BJ (cell line): Measurements from ENCODE around the gene HLF. TPM values are rescaled to one million over a fixed set of nuclear protein-coding genes. Genes with fewer than 3 reads are reported as not detected.
"Not testable (repeated sequence)": the region's sequence is repeated elsewhere in the genome, so short reads cannot be mapped to it uniquely, and the experiment has no call there.

Experiments
- CTCF ChIA-PET: fragments of 350-600 bp; formaldehyde crosslinking; extraction: SDS; loops from one replicate; lab custom pipeline; 2021; ENCODE audit warnings: antibody characterized with exemption, inconsistent platforms; lab: Yijun Ruan, JAX
- POLR2A ChIA-PET: fragments of 300-600 bp; sonication (Branson Sonifier 250); formaldehyde crosslinking; extraction: SDS; loops from one replicate; lab custom pipeline; 2021; ENCODE audit warnings: antibody characterized with exemption; lab: Charles Lee
- DNase-seq: peaks from one replicate; pipeline ENCODE4 v3.0.0-alpha.2; 2011; ENCODE audit warnings: low read depth
- H3K27me3 ChIP-seq: 2 replicates; pipeline ENCODE4 v1.6.0; 2011; ENCODE audit warnings: low read length; ENCODE audit not compliant: control insufficient read depth, insufficient read depth
- H3K36me3 ChIP-seq: 2 replicates; pipeline ENCODE4 v1.5.1; 2011; ENCODE audit warnings: low read length; ENCODE audit not compliant: control insufficient read depth, insufficient read depth
- H3K4me3 ChIP-seq: 2 replicates; pipeline ENCODE4 v1.5.1; 2011; ENCODE audit warnings: low read depth, mild to moderate bottlenecking, control low read depth, low read length
- polyA plus RNA-seq: library from polyadenylated mRNA; depleted of rRNA; stranded (reverse); fragments of >200 nt; gene quantifications from 2 replicates; pipeline ENCODE4 v1.2.3, GENCODE V29; 2011
- TF ChIP-seq, protein P1 (sequence below): IDR thresholded peaks from 2 replicates; pipeline ENCODE4 v1.5.1; 2011; ENCODE audit warnings: low read depth, mild to moderate bottlenecking, control low read depth, inconsistent platforms, low read length, moderate library complexity; ENCODE audit not compliant: insufficient read depth

The HLF gene
- polyA plus RNA-seq, 1 experiment = not detected

GRCh38 chr17:55323518-55324295, 58.9 kb downstream of the HLF start:
- Histone ChIP-seq H3K4me3 (no peak overlapping the region), H3K36me3 (no peaks in the 10 kb centered on the region), H3K27me3 (no peaks in the 10 kb centered on the region)
- TF ChIP-seq, protein P1, sequence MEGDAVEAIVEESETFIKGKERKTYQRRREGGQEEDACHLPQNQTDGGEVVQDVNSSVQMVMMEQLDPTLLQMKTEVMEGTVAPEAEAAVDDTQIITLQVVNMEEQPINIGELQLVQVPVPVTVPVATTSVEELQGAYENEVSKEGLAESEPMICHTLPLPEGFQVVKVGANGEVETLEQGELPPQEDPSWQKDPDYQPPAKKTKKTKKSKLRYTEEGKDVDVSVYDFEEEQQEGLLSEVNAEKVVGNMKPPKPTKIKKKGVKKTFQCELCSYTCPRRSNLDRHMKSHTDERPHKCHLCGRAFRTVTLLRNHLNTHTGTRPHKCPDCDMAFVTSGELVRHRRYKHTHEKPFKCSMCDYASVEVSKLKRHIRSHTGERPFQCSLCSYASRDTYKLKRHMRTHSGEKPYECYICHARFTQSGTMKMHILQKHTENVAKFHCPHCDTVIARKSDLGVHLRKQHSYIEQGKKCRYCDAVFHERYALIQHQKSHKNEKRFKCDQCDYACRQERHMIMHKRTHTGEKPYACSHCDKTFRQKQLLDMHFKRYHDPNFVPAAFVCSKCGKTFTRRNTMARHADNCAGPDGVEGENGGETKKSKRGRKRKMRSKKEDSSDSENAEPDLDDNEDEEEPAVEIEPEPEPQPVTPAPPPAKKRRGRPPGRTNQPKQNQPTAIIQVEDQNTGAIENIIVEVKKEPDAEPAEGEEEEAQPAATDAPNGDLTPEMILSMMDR = no peak
- ChIA-PET POLR2A (no interaction called here), CTCF (no interaction called here)
- no peak for DNase-seq

GRCh38 chr17:55324296-55324978, 59.7 kb downstream of the HLF start:
- Histone ChIP-seq H3K27me3 (no peaks in the 10 kb centered on the region), H3K4me3 (no peak overlapping the region), H3K36me3 (no peaks in the 10 kb centered on the region)
- CTCF ChIA-PET = no interaction called here
- DNase-seq = no peak
- POLR2A ChIA-PET = no interaction called here
- TF ChIP-seq, protein P1 = no peak

- ChIA-PET CTCF (interaction anchor here (1.2 kb wide), 1 partner anchor 333 kb away, joined by 3 read pairs; no protein-coding TSS in a partner anchor), POLR2A (no interaction called here)
Measured at GRCh38 chr17:55325406-55325805, 60.6 kb downstream of the HLF start.

DNA sequence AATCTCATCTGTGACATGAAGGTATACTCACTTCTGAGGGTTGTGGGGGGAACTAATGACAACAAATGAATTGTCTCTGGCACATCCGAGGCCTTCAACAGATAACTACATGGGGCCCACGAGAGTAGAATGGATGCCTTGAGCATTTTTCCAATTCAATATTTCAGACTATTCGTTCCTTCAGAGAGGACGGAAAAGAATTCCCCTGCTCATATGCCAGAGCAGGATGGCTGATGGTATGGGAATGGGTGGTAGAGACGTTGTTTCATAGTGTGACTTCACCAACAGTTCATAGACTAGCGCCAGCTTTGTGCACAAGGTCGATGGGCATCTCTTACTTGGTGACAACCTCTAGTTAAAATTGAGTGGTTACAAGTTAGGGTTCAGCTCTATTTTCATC, 61.3 kb downstream of the HLF start:
- H3K36me3 ChIP-seq = no peaks in the 10 kb centered on the region
- ChIA-PET CTCF (interaction anchor here (0.7 to 1.7 kb wide), 3 partner anchors 21 to 334 kb away, joined by 3 read pairs; no protein-coding TSS in a partner anchor), POLR2A (interaction anchor here (0.6 kb wide), 1 partner anchor 1454 kb away, joined by 5 read pairs; no protein-coding TSS in a partner anchor)
- H3K27me3 ChIP-seq = no peaks in the 10 kb centered on the region
- no peak for DNase-seq
- H3K4me3 ChIP-seq = no peak overlapping the region
- TF ChIP-seq, protein P1 = no peak

More at GRCh38 chr17:55325406-55325805, 60.6 kb downstream of the HLF start:
- no peak for DNase-seq
- TF ChIP-seq, protein P1 = no peak
- no peaks in the 10 kb centered on the region for H3K36me3 ChIP-seq
- H3K27me3 ChIP-seq = no peaks in the 10 kb centered on the region
- H3K4me3 ChIP-seq = no peak overlapping the region

DNA sequence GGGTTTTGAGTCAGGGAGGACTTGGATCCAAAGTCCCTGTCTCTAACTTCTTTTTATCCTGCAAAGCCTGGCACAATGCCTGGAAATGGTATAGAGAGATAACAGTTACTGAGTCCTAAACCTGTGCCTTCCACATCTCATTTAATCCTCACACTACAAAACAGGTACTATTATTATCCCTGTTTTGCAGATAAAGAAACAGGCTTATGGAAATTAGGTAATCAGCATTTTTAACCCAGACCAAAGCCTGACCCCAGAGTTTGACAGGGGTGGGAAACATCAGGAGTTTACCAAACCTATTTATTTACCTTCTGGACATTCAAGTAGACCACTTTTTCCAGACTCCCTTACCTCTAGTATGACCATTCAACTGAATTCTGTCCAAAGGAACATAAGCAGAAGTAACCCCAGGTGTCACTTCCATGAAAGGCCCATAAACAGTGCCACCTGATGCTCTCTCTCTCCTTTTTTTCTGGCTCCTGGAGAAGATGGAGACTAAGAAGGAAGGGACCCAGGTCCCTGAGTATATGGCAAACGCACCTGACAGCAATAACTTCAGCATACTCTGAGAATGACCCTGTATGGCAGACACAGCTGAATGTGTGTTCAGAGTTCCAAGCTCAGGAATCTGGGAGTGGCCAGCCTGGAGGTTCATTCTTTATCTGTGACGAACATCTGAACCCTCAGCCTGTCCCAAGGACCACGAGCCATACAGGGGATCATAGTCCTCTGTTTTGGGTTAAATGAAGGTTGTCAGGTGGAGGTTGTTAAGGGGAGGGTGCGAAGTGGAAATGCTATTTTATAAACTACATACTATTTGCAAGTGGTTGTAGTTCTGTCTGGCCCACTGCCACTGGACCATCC, 62.7 kb downstream of the HLF start:
- CTCF ChIA-PET = interaction anchor here (1.7 kb wide), 1 partner anchor 20 kb away, joined by 3 read pairs; no protein-coding TSS in a partner anchor
- no peak overlapping the region for H3K4me3 ChIP-seq

GRCh38 chr17:55328514-55328913, 63.8 kb downstream of the HLF start:
- DNase-seq, POLR2A ChIA-PET, H3K36me3 ChIP-seq, H3K27me3 ChIP-seq, H3K4me3 ChIP-seq, CTCF ChIA-PET: not testable (repeated sequence)

More for the DNA sequence above, 62.7 kb downstream of the HLF start:
- no peak for DNase-seq
- POLR2A ChIA-PET = no interaction called here
- Histone ChIP-seq H3K27me3 (no peaks in the 10 kb centered on the region), H3K36me3 (no peaks in the 10 kb centered on the region)
- TF ChIP-seq, protein P1 = no peak
